Lower lobe of right lung (tissue), 2 donors: ENCODE results near the gene GPR37L1. TPM values are rescaled to one million over a fixed set of nuclear protein-coding genes. Genes with fewer than 3 reads are reported as not detected.

ENCODE experiments used
- ATAC-seq, 2 donors: fragments of 200-7000 bp; cut with Tn5 transposase; one replicate each; pipeline ENCODE4 v1.9.1; 2020 to 2022; ENCODE audit warnings: mild to moderate bottlenecking in 2 of 2, moderate library complexity in 2 of 2
- DNase-seq: peaks from one replicate; pipeline ENCODE4 v3.0.0-alpha.2; 2020
- H3K27ac ChIP-seq: fragments of 200-600 bp; one replicate; pipeline ENCODE4 v1.8.0; 2022
- H3K27me3 ChIP-seq: fragments of 200-600 bp; one replicate; pipeline ENCODE4 v1.8.0; 2022; ENCODE audit warnings: low read depth
- H3K36me3 ChIP-seq: fragments of 200-600 bp; one replicate; pipeline ENCODE4 v1.8.0; 2022; ENCODE audit warnings: mild to moderate bottlenecking
- H3K4me1 ChIP-seq: fragments of 200-600 bp; one replicate; pipeline ENCODE4 v1.8.0; 2022
- H3K4me3 ChIP-seq: fragments of 200-600 bp; one replicate; pipeline ENCODE4 v1.8.0; 2022; ENCODE audit warnings: mild to moderate bottlenecking
- H3K9me3 ChIP-seq: fragments of 200-600 bp; one replicate; pipeline ENCODE4 v1.8.0; 2022
- CTCF ChIP-seq: fragments of 200-600 bp; IDR thresholded peaks from one replicate; pipeline ENCODE4 v1.8.0; 2022; ENCODE audit warnings: antibody characterized with exemption, mild to moderate bottlenecking
- intact Hi-C: fragments of 100-400 bp; cut with DNase I; formaldehyde crosslinking; loops from one replicate; pipeline ENCODE4 v1.11.0; 2022
- total RNA-seq: library from RNA; stranded (reverse); fragmentation: NEBNext Ultra II Directional; extraction: Animal tissue kit (Norgen Biotek cat#: 25700); gene quantifications from one replicate; pipeline ENCODE4 v1.2.1, GENCODE V29; 2021
- donor health status: DM: no; HTN: yes; CAD: no; lungs with severe emphysema.

The GPR37L1 gene
- total RNA-seq, 1 donor from 2014 or later, result 0.06 TPM

DNA sequence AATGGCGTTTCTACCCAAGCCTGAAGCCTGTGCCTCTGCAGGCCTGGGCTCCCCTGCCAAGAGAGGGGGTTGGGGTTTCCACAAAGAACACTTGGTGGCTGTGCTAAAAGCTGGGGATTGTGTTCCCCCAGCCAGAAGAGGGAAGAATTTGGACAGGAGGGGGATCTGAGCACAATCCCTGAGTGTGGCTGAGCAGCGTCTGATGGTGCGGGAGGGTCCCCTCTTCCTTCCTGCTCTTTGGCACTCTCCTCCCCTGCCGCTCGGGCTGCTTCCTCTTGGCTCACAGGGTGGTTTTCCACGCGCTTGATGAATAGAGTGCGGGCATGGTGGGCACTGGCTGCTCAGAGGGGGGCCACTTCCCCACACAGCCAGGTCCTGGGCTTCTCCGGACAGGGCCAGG is 3.7 kb downstream of the GPR37L1 start:
- intact Hi-C loops, result no loop called here
- ATAC-seq (no peak), DNase-seq (no peak)
- no peak overlapping the region for H3K4me3 ChIP-seq
- no peaks in the 10 kb centered on the region for H3K9me3 ChIP-seq
- peaks cover 7% of the 10 kb centered on the region for H3K4me1 ChIP-seq
- H3K36me3 ChIP-seq, result no peaks in the 10 kb centered on the region
- TF ChIP-seq CTCF, result no peak
- H3K27ac ChIP-seq, result no peak overlapping the region
- H3K27me3 ChIP-seq, result no peaks in the 10 kb centered on the region

- H3K27me3 ChIP-seq, result no peaks in the 10 kb centered on the region
- H3K4me1 ChIP-seq, result peaks cover 13% of the 10 kb centered on the region
- DNase-seq, result no peak
- intact Hi-C loops, result no loop called here
- no peak for ATAC-seq
- H3K9me3 ChIP-seq, result no peaks in the 10 kb centered on the region
- H3K27ac ChIP-seq, result no peak overlapping the region
- H3K4me3 ChIP-seq, result no peak overlapping the region
- no peaks in the 10 kb centered on the region for H3K36me3 ChIP-seq
- no peak for TF ChIP-seq CTCF
Observed at GRCh38 chr1:202127061-202127460, 4.3 kb downstream of the GPR37L1 start.

- Histone ChIP-seq H3K27ac (no peak overlapping the region), H3K36me3 (peaks cover 5% of the 10 kb centered on the region), H3K27me3 (no peaks in the 10 kb centered on the region), H3K4me3 (no peak overlapping the region), H3K4me1 (peaks cover 21% of the 10 kb centered on the region), H3K9me3 (no peaks in the 10 kb centered on the region)
- DNase-seq, result no peak
- intact Hi-C loops, result no loop called here
- no peak for TF ChIP-seq CTCF
- ATAC-seq, result no peak
Observed at GRCh38 chr1:202127836-202128622, 5.3 kb downstream of the GPR37L1 start.

GRCh38 chr1:202129453-202130296 is 7.0 kb downstream of the GPR37L1 start:
- DNase-seq (no peak), ATAC-seq (no peak)
- no peak for TF ChIP-seq CTCF
- H3K36me3 ChIP-seq, result peaks cover 22% of the 10 kb centered on the region
- no peak overlapping the region for H3K4me3 ChIP-seq
- no peaks in the 10 kb centered on the region for H3K9me3 ChIP-seq
- H3K27me3 ChIP-seq, result no peaks in the 10 kb centered on the region
- peaks cover 34% of the 10 kb centered on the region for H3K4me1 ChIP-seq
- intact Hi-C loops, result no loop called here
- H3K27ac ChIP-seq, result peak overlapping the region; percentile 53

- no peak for ATAC-seq
- DNase-seq, result no peak
- peaks cover 39% of the 10 kb centered on the region for H3K4me1 ChIP-seq
- no peak for TF ChIP-seq CTCF
- intact Hi-C loops, result no loop called here
- H3K27ac ChIP-seq, result peak overlapping the region; percentile 53
- H3K27me3 ChIP-seq, result no peaks in the 10 kb centered on the region
- H3K4me3 ChIP-seq, result no peak overlapping the region
- no peaks in the 10 kb centered on the region for H3K9me3 ChIP-seq
- H3K36me3 ChIP-seq, result peaks cover 28% of the 10 kb centered on the region
Observed at GRCh38 chr1:202130297-202130721, 7.6 kb downstream of the GPR37L1 start.
